SU-DHL-6 (cell line): Measurements from ENCODE around the gene MTF2.

ENCODE experiments used
- EZH2phosphoT487 ChIP-seq: fragments of 200-600 bp; sonication (generic), shearing (Covaris generic); conservative IDR thresholded peaks from 2 replicates; pipeline ENCODE4 v1.6.1; 2018; ENCODE audit warnings: mild to moderate bottlenecking, antibody characterized with exemption, low read length, moderate library complexity, mixed read lengths
- TF ChIP-seq, protein P1 (sequence below): fragments of 200-600 bp; sonication (generic); IDR thresholded peaks from one replicate; pipeline ENCODE4 v1.5.1; 2017; ENCODE audit warnings: antibody characterized with exemption, mild to moderate bottlenecking, low read length, moderate library complexity; ENCODE audit not compliant: insufficient read depth, poor library complexity, severe bottlenecking

GRCh38 chr1:93051961-93052360 lies 27.1 kb upstream of the MTF2 start:
- TF ChIP-seq, protein P1, sequence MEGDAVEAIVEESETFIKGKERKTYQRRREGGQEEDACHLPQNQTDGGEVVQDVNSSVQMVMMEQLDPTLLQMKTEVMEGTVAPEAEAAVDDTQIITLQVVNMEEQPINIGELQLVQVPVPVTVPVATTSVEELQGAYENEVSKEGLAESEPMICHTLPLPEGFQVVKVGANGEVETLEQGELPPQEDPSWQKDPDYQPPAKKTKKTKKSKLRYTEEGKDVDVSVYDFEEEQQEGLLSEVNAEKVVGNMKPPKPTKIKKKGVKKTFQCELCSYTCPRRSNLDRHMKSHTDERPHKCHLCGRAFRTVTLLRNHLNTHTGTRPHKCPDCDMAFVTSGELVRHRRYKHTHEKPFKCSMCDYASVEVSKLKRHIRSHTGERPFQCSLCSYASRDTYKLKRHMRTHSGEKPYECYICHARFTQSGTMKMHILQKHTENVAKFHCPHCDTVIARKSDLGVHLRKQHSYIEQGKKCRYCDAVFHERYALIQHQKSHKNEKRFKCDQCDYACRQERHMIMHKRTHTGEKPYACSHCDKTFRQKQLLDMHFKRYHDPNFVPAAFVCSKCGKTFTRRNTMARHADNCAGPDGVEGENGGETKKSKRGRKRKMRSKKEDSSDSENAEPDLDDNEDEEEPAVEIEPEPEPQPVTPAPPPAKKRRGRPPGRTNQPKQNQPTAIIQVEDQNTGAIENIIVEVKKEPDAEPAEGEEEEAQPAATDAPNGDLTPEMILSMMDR: no peak
- TF ChIP-seq EZH2phosphoT487: no peak
